NCI-H1105 (cell line): ENCODE data around the gene ARHGEF4.

Experiments used
- DNase-seq: peaks from one replicate; lab custom pipeline; 2025; lab: John Stamatoyannopoulos, UW

ARHGEF4 gene

DNA sequence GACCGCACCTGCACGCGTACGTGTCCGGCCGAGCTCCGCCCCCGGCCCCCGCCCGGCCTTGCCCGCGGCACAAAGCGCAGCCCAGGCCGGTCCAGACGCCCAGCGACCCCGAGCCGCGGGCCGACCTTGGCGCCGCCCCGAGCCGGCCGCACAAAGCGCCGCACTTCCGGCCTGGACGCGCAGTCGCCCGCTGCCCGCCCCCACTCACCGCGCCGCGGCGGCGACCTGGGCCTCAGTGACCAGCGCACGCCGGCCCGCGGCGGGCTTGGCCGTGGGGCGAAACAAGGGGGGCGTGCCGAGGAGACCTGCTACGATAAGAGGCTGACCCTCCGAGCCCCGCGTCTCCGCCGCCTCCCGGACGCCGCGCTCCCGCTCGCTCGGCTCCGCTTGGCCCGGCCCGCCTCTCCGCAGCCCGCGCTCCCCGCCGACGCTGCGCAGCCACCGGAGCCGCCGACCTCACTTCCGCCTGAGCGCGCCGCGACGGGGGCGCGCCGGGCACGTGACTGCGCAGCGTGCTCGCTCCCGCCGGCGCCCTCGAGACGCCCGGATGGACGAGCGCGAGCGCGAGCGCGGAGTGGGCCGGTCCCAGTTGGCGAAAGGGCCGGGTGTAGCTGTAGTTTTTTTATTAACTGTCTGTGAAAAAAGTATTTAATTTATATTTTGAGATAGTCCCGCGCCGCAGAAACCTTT lies 256.4 kb downstream of the ARHGEF4 start, which contains the start of gene FAM168B:
FAM168B (minus strand) TSS at position 455 of the 690 bp plus-strand sequence. CDS start 10,814 bp downstream, outside the sequence.
- DNase-seq, result peak; percentile 69

- peak; percentile 64 for DNase-seq
These were observed 257.2 kb downstream of the ARHGEF4 start for GRCh38 chr2:131093696-131094462.

DNA sequence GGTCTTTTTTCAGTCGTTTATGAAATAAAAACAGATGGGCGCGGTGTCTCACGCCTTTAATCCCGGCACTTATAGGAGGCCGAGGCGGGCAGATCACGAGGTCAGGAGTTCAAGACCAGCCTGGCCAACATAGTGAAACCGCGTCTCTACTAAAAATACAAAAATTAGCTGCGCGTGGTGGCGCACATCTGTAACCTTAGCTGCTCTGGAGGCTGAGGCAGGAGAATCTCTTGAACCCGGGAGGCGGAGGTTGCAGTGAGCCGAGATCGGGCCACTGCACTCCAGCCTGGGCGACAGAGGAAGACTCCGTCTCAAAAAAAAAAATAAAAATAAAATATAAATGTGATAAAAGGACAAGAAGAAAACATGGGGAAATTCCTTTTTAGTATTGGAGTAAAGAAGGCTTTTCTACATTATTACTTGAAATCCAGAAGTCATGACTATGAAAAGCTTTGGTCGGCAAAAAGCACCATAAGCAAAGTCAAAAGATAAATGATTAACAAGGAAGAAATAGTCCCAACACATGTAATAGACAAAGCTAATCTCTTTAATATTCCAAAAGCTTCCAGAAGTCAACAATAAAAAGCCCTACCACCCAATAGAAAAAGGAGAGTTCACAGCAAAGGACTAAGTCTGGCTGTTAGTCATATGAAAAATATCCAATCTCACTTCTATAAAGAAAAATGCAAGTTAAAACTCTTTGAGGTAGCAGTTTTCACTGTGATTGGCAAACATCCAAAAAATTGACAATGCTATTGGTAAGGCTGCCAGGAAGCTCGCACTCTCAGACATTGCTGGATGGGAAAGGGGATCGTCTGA lies 258.0 kb downstream of the ARHGEF4 start:
- DNase-seq, result peak; percentile 7
